HG03108 (cell line): ENCODE results near the gene POLDIP3.

Source experiments
- ATAC-seq: cut with Tn5 transposase; IDR thresholded peaks from one replicate; pipeline ENCODE4 v1.9.1; 2021; ENCODE audit warnings: moderate library complexity; ENCODE audit not compliant: unreplicated experiment

The POLDIP3 gene, protein sequence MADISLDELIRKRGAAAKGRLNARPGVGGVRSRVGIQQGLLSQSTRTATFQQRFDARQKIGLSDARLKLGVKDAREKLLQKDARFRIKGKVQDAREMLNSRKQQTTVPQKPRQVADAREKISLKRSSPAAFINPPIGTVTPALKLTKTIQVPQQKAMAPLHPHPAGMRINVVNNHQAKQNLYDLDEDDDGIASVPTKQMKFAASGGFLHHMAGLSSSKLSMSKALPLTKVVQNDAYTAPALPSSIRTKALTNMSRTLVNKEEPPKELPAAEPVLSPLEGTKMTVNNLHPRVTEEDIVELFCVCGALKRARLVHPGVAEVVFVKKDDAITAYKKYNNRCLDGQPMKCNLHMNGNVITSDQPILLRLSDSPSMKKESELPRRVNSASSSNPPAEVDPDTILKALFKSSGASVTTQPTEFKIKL

DNA sequence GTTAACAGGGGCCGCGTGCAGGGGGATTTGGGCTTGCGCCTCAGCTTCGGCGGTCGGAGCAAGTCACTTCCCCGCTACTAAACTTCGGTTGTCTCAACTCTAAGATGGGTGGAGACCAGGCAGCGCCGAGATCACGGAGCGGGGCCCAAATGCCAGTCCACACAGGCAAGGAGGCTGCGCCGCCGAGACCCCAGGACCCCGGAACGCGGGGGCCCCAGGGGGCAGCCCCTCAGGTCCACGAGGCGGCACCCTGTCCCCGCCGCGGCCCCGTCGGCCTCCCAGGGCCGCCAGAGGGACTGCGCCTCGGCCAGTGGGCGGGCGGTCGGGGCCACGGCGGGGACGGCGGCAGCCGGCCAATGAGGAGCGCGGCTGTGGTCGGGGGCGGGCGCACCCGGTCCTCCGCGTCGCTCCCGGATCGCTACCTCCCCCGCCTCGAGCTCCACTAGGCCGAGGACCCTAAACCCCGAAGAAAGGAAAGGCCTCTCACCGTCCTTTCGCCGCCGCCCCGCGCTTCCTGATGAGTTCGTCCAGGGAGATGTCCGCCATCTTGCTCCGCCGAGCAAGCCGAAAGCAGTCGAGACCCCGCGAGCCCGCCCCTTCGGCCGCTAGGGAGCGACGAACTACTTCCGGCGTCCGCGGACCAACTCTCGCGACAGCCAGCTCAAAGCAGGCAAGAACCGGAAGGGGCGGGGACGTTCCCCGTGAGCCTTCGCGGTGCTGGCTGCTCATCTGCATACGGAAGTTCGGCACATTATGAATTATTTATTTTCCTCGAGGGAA, at the start of gene POLDIP3:
POLDIP3 (minus strand) TSS at position 572 of the 780 bp plus-strand sequence; CDS start at position 546, 26 bp downstream.
- ATAC-seq: peak; percentile 69

DNA sequence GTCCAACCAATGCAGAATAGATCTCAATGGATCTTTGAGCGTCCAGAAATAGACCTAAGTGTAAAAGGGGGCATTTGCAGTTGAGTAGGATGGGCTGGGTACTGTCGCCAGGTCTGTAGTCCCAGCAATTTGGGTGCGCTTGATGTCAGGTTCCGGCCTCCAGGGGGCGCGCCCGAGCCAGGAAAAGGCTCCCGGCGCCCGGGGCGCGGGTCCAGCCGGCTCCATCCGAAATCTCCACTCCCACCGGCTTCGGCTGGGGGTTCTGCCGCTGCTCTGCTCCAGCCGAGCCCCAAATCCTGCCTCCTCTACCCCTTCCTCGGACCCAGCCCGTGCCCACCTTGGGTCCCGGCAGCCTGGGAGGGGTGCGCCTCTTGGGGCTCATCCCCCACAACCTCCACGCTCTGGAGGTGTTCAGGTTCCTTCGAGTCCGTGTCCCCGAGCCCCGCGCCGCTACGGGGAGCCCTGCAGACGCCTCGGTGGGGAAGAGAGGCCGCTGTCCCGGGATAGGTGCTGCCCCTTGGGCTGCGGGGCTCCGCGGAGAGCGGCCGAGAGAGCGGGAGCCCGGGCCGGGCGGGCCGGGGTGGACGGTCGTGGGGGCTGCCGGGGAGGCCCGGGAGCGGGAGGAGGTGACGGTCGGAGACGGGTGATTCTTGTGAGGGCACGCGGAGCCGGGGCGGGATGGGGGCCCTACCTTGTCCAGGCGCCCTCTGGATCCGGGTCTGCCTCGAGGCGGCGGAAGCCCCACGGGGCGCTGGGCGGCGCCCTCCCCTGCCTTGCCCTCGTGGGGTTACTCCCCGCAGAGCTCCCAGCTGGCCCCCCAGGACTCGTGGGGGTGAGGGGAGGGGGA, 47.5 kb upstream of the POLDIP3 start:
- peak; percentile 36 for ATAC-seq

DNA sequence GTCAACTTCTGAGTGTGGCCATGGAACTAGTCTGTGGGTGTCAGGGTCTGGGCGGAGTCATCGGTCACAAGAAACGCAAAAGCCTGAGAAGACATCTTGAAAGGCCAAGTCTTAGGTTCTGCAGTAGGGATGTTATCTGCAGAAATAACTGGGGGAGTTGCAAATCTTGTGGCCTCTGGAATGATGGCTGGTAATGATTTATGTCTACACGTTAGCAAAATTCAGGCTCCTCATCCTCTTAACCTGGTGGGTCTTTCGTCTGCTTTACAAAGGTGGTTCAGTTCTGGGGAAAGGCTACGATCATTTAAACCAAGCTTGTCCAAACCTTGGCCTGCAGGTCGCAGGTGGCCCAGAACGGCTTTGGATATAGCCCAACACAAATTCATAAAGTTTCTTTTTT, 41.9 kb upstream of the POLDIP3 start:
- no peak for ATAC-seq

DNA sequence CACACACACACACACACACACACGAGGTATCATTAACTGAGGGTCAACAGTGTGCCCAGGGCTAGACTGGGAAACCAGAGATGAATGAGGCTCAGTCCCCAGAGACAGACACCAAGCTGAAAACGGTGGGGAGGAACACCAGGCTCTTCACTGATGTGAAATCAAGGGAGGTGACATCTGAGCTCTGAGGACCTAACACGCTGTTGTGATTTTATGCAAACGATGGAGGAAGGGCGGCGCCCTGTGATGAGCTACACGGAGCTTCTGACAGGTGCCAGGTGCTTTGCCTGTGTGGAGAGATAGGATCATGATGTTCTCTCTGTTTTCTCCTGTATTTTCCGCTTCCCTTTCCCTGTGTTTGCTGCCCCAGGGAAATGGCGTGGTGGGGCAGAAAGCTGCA, 41.0 kb upstream of the POLDIP3 start:
- ATAC-seq: peak; percentile 71

DNA sequence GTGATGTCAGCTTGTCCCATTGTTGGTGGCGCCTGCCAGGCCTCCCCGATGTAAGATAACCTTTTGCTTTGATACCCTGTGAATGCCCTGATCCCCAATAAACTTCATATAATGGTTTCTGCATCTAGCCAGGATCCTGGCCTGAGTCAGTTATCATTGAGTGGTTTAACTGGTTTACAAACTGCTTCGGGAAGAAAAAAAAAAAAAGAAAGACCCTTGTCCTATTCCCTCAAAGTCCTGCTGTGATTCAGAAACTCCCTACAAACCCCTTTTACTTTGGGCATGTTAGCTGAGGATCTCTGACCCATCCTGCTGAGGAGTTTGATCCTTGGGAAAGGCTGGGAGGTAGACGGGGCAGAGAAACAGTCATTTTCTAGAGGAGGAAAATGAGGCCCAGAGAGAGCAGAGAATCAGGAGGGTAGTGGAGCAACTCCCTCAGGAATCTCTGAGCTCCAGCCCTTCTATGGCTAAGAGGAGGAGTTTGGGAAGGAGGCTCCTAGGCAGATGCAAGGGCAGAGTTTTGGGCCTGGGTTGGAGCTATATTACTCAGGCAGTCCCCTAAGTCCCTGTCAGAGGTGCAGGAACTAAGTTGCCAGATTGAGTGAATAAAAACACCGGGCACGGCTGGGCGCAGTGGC, 39.9 kb upstream of the POLDIP3 start:
- no peak for ATAC-seq

DNA sequence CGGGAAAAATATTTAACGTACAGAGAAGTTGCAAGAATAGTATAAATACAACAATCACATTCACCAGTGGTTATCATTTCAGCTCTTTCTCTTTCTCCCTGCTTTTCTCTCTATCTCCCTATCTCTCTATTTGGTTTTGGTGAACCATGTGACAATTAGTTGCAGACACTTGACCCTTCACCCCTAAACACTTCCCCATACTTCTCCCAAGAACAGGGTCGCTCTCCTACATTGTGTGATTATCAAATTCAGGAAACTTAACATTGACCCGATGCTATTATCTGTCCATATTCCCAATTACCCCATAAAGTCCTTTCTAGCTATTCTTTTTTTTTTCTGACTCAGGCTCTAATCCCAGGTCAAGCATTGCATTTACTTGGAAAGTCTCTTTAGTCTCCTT, 39.3 kb upstream of the POLDIP3 start:
- ATAC-seq: no peak

DNA sequence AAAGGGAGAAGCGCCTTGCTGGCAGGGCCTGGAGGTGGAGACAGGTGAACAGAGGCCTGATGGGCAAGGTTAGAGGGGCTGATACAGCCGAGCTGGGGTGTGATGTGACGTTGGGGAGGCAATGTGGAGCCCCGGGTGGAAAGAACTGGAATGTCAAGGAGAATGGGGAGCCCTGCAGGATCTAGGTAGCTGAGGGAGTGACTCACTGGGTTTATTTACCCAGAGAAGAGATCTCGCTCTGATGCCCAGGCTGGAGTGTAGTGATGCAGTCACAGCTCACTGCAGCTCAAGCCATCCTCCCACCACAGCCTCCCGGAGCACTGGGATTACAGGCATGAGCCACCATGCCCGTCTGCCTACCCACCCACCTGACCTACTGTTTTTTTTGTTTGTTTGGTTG, 36.5 kb upstream of the POLDIP3 start:
- no peak for ATAC-seq

DNA sequence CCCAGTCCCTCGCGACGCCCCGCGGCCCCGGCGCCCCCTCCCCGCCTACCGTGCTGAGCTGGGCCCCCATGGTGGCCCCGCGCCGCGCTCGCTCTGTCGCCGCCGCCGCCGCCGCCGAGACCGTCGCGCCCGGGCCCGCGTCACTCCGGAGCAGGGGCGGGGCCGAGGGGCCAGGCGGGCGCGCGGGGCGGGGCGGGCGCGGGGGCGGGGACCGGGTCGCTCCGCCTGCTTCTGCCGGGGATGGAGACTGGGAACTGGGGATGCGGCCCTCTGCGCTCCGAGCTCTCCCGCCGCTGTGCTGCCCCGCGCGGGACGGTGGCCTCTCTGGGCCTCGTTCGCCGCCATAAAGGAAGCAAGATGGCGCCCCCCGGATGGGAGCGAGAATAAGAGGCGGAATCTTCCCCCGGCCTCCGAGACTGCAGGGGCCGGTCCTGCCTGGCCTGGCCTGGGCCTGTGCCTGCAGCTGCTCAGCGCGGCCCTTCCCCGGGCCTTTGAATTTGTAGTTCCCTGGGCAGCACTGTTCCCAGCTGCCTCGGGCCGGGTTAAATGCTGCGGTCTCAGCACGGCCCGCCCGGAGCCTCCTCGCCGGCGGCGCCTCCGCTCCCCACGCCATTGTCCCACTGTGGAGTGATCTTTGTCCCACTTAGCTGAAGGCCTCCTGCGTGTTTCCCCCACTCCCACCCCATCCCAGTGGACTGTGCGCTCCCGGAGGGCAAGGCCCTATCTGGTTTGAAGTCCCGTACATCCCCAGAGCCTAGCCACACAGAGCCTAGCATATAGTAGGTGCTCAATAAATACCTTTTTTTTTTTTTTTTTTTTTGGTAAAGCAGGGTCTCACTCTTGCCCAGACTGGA, 34.8 kb upstream of the POLDIP3 start, which contains the start of gene CYB5R3:
CYB5R3 (minus strand) TSS at position 147 of the 854 bp plus-strand sequence; CDS start at position 70, 77 bp downstream.
- peak; percentile 64 for ATAC-seq

DNA sequence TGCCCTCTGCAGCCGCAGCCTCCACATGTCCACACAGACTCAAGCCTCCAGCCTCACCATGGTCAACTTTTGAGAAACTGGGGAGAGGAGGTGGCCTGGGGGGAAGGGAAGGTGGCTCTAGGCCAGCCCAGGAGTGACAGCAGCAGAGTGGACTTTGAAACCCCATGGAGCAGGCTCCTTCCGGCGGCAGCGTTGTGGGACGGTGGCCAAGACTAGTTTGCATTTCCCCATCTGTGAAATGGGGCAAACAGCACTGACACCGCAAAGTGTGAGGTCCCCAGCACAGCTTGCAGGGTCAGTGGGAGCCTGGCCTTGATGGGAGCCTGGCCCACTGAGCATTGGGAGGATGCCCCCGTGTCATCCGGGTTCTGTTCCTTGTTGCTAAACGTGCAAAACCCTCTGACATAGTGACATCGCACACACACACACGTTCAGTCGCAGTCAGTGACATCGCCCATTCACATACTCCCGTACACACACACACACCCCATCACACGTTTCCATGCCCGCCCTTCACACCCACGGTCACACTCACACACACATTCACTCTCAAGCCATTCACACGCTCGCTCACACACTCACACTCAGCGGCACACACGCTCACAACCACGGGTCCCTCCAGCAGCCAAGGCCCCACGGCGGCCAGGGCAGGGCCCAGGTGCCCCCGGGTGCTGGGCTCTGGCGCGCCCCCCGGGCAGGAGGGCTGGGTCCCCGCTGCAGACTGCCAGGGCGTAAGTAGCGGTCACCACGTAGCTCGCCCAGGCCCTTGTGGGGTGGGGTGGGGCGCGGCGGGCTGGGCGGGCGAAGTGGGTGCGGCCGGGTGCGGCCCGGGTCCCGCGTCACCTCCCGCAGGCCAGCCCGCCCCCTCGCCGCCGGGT, 33.9 kb upstream of the POLDIP3 start:
- ATAC-seq: peak; percentile 33

DNA sequence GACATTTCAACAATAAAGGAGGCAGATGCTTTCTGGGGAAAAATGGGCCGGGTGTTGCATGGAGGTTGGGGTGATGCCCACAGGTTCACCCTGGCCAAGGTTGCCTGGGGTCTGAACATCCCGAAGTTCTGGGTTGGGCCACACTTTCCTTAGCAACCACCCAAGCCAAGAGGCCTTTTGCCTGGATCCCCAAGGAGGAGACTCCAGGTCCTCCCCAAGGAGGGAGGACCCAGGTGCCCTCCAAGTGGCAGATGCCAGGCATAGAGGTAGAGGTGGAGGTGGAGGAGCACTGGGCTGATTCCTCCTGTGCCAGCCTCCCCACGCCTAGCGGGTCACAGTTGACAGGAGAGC, 33.3 kb upstream of the POLDIP3 start:
- no peak for ATAC-seq

DNA sequence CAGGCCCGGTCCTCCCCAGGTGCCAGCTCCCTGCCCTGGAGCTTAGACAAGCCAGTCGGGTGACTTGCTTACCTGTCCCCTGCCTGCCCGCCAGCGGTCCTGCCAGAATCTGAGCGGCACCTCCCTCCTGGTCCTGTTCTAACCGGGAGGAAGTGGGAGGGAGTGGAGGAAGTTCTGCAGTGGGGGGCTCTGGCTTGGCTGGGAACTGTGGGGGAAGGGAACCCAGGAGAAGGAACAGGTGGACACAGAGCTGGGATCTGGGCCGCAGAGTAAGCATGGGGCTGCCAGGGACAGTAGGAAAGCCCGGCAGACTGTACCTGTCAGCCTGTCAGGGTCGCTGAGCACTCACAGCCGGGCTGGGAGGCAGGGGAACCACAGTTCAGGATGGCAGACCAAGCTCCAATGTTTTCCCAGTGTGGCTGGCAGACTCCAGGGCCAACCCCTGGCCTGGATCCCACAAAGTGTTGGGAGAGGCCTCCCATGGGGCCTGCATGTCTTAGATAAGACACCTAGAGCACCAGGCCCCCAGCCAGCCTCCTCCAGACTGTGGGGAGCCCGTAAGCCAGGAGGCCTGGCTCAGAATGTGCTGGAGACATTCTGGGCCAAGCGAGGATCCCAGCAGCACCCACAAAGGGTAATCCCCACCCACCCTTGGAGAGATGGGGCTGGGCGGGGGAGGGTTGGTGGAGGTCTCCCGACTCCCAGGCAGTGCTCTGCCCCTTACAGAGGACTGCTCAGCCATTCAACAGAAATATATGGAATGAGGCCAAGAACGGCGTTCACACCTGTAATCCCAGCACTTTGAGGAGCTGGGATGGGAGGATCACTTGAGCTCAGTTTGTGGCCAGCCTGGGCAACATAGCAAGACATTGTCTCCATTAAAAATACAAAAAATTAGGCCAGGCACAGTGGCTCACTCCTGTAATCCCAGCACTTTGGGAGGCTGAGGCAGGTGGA, 32.2 kb upstream of the POLDIP3 start:
- ATAC-seq: no peak

DNA sequence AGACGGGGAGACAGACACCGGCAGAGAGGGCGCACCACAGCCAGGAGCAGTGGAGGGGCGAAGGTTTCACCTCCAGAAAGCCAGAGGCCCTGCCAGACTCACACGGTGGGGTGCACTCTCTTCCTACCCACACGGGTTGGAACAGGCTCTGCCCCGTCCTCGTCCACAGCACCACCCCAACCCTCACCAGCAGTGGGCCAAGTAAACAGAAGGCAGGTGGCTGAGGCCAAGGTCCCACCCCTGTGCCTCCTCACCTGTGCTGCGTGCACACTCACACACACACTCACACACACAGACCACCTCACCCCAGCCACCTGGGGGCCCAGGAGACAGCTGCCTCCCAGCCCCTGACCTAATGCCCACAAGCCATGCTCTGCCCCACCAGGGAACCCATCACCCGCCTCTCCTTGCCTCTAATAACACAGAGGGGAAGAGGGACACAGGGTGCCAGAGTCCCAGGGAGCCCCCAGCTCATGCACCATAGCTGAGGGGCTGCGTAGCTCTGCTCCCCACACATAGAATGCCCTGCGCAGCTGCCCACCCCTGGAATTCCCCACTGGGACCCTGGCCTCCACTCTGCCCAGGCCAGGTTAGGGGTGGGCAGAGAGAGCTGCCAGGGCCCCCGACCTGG, 31.4 kb upstream of the POLDIP3 start:
- ATAC-seq: no peak

DNA sequence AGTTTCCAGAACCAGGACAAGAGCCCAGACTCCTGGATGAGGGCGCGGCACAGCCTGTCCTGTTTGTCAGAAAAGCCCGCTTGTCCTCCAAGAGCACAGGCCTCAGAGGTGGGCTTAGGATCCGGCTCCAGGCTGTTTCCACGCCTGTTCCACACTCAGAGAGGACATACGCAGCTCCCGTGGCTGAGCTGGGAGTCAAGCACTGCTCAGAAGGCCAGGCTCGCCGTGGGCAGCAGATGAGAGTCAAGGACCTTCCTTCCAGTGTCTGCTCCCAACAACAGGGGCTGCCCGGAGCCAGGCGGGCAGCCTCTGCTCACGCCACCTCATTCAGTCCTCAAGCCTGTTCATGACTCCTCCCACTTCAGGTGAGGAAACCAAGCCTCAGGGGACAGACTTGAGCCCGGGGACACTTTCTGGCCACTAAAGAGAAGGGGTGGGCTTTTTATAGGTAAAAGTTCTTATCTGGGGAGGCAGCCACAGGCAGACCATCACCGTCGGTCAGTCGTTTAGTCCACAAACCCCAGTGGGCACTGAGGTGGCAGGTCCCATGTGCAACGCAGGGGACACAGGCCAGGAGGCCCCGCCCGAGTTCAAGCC, 30.8 kb upstream of the POLDIP3 start:
- no peak for ATAC-seq

DNA sequence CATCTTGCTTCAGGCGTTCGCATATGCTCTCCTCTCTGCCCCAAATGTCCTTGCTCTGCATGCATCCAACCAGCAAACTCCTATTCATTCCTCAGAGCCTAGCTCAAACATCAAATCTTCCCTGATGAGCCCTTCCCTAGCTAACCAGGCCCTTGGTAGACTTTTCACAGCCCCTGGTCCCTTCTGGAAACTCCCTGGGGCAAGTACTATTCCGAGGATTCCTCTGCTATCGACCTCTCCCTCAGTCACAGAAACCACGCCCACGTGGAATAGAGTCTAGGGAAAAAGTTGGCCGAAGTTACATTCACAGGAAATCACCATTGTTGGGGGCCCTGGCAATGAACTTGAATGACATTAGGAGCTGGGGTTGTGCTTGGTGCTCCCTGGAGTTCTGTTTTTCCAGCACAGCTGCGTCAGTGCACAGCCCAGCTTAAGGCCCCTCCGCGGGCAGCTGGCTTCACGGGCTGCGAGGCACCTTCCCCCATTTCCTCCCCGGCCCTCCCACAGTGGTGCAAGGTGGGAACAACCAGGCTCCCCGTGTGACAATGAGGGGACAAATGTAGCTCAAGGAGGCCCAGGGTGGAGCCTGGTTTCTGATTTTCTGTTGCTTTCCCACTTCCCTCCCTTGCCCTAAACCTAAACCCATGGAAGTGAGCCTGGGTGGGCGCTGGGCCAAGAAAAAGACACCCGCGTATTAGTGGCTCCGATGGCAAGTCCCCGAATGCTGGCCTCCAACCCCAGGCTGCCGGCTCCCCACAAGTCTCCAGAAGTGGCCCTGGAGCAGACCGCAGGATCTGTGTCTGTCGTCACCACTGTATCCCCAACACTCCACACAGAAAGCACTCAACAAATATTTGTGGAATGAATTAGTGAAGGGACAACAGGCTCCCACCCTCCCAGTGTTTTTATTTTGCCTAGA, 30.0 kb upstream of the POLDIP3 start:
- no peak for ATAC-seq

DNA sequence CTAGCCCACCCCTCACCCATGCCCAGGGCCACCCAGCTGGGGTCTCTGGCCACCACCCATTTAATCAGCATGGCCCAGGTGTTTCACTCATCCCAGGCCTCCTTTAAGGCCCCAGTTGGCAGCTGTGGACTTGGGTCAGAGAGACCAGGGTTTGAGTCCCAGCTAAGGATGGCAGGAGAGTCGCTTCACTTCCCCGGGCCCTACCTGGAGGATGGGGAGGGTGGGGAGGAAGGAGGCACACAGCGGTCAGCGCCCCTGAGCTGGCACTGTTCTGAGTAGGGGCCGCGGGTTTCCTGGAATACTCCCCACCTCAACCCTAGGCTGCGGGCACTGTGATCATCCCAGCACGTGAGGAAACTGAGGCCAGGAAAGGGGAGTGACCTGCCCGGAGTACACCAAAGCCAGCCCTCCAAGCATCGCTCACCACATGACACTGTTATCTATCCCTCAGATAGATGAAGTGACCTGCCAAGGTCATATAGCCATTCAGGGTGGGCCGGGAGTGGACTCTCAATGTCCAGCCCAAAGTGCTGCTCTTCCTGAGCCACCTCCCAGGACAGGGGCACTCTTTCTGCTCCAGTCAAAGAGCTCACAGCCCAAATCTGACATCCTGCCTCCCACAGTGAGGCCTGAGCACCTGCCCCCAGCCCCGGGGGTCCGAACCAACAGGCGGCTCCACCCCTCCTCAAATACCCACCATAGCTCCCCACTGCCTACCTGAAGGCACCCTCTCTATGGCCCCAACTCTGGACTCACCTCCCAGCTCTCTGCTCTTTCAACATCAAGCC, 29.1 kb upstream of the POLDIP3 start:
- no peak for ATAC-seq
